HepG2 (cell line): ENCODE measurements around the gene GLIPR1L1. TPM values are rescaled to one million over a fixed set of nuclear protein-coding genes. Genes with fewer than 3 reads are reported as not detected.

Experiments
- AHR ChIP-seq: IDR thresholded peaks from 2 replicates; pipeline ENCODE4 v1.6.1; 2018; ENCODE audit warnings: missing genetic modification reagents, missing compliant biosample characterization
- ATF7-NPFF ChIP-seq: sonication (generic); formaldehyde crosslinking; IDR thresholded peaks from 2 replicates; pipeline ENCODE4 v1.8.1; 2023; ENCODE audit warnings: mild to moderate bottlenecking, low read depth, missing genetic modification reagents, moderate library complexity
- CCDC6 ChIP-seq: sonication (generic); formaldehyde crosslinking; IDR thresholded peaks from 2 replicates; pipeline ENCODE4 v1.8.1; 2022; ENCODE audit warnings: mild to moderate bottlenecking, missing genetic modification reagents, moderate library complexity
- CREB1 ChIP-seq, 2 experiments: fragments of 450-650 bp in 1 of 2; IDR thresholded peaks; 2 replicates each; pipeline ENCODE4 v1.6.1; 2016 to 2017; ENCODE audit warnings: control low read depth in 1 of 2, mild to moderate bottlenecking in 1 of 2, missing compliant biosample characterization in 1 of 2, missing genetic modification characterization in 1 of 2
- DRAP1 ChIP-seq: IDR thresholded peaks from 2 replicates; pipeline ENCODE4 v1.6.1; 2016; ENCODE audit warnings: missing genetic modification reagents, missing compliant biosample characterization
- HIVEP1 ChIP-seq: sonication (generic); formaldehyde crosslinking; IDR thresholded peaks from 2 replicates; pipeline ENCODE4 v1.4.0; 2020; ENCODE audit warnings: mild to moderate bottlenecking, missing genetic modification reagents
- HNF4G ChIP-seq, 2 experiments: sonication (generic) in 1 of 2; formaldehyde crosslinking in 1 of 2; IDR thresholded peaks; 2 replicates each; pipeline versions ENCODE4 v1.4.0 to v1.6.1; 2011 to 2020; ENCODE audit warnings: borderline replicate concordance in 2 of 2, low read depth in 2 of 2, mild to moderate bottlenecking in 2 of 2, low read length in 1 of 2, missing genetic modification reagents in 1 of 2, moderate library complexity in 1 of 2
- HNRNPLL ChIP-seq: fragments of 200-400 bp; formaldehyde crosslinking; IDR thresholded peaks from 2 replicates; pipeline ENCODE4 v1.6.1; 2017; ENCODE audit warnings: mild to moderate bottlenecking, low read depth, low read length; ENCODE audit not compliant: poor library complexity, severe bottlenecking
- LCORL ChIP-seq, 2 experiments: fragments of 450-650 bp in 1 of 2; sonication (generic) in 1 of 2; formaldehyde crosslinking in 1 of 2; IDR thresholded peaks; 2 replicates each; pipeline versions ENCODE4 v1.5.0 to v1.6.1; 2017 to 2020; ENCODE audit warnings: antibody characterized with exemption in 1 of 2, missing genetic modification reagents in 1 of 2
- MYPOP ChIP-seq: sonication (generic); formaldehyde crosslinking; IDR thresholded peaks from 2 replicates; pipeline ENCODE4 v1.8.1; 2023; ENCODE audit warnings: mild to moderate bottlenecking, moderate library complexity, missing genetic modification reagents
- NONO ChIP-seq, 2 experiments: fragments of 450-650 bp in 1 of 2; sonication (generic) in 1 of 2; formaldehyde crosslinking in 1 of 2; IDR thresholded peaks in 1 of 2; conservative IDR thresholded peaks in 1 of 2; 2 replicates each; pipeline versions ENCODE4 v1.6.1 to v1.8.0; 2017 to 2022; ENCODE audit warnings: mild to moderate bottlenecking in 1 of 2, missing genetic modification reagents in 1 of 2, moderate library complexity in 1 of 2
- NPAS2 ChIP-seq: sonication (generic); formaldehyde crosslinking; IDR thresholded peaks from 2 replicates; pipeline ENCODE4 v1.8.0; 2022; ENCODE audit warnings: mild to moderate bottlenecking, missing genetic modification reagents, borderline replicate concordance
- NR2F1 ChIP-seq, 2 experiments: fragments of 450-650 bp in 1 of 2; formaldehyde crosslinking in 1 of 2; IDR thresholded peaks; 2 replicates each; pipeline versions ENCODE4 v1.5.0 to v1.6.1; 2016 to 2020; ENCODE audit warnings: mild to moderate bottlenecking in 1 of 2, missing compliant biosample characterization in 1 of 2, missing genetic modification reagents in 1 of 2, moderate library complexity in 1 of 2
- ONECUT2 ChIP-seq: sonication (generic); formaldehyde crosslinking; IDR thresholded peaks from 2 replicates; pipeline ENCODE4 v1.4.0; 2020; ENCODE audit warnings: missing genetic modification reagents
- POLR2G ChIP-seq: fragments of 200-400 bp; formaldehyde crosslinking; IDR thresholded peaks from 2 replicates; pipeline ENCODE4 v1.6.1; 2018; ENCODE audit warnings: mild to moderate bottlenecking, low read depth, low read length, moderate library complexity
- RARA ChIP-seq: IDR thresholded peaks from 2 replicates; pipeline ENCODE4 v1.6.1; 2016; ENCODE audit warnings: missing genetic modification reagents, missing compliant biosample characterization
- RBAK ChIP-seq: sonication (generic); formaldehyde crosslinking; IDR thresholded peaks from 2 replicates; pipeline ENCODE4 v1.5.1; 2020; ENCODE audit warnings: mild to moderate bottlenecking, missing genetic modification reagents
- RBFOX2 ChIP-seq: fragments of 200-400 bp; formaldehyde crosslinking; IDR thresholded peaks from 2 replicates; pipeline ENCODE4 v1.6.1; 2017; ENCODE audit warnings: low read depth, mild to moderate bottlenecking, low read length
- SIX1 ChIP-seq: sonication (generic); formaldehyde crosslinking; IDR thresholded peaks from 2 replicates; pipeline ENCODE4 v1.4.0; 2020; ENCODE audit warnings: missing genetic modification reagents, borderline replicate concordance
- TAF15 ChIP-seq: fragments of 200-400 bp; formaldehyde crosslinking; IDR thresholded peaks from one replicate; pipeline ENCODE4 v1.6.1; 2018; ENCODE audit warnings: mild to moderate bottlenecking, low read depth, low read length; ENCODE audit not compliant: poor library complexity, severe bottlenecking
- ZGPAT ChIP-seq: IDR thresholded peaks from 2 replicates; pipeline ENCODE4 v1.6.1; 2016; ENCODE audit warnings: mild to moderate bottlenecking
- ZMYM3 ChIP-seq: sonication (generic); formaldehyde crosslinking; IDR thresholded peaks from 2 replicates; pipeline ENCODE4 v1.5.1; 2020; ENCODE audit warnings: mild to moderate bottlenecking, missing genetic modification reagents
- ZNF143 ChIP-seq: sonication (generic); formaldehyde crosslinking; IDR thresholded peaks from 2 replicates; pipeline ENCODE4 v1.4.0; 2020; ENCODE audit warnings: missing genetic modification reagents
- ZNF605 ChIP-seq: sonication (generic); formaldehyde crosslinking; IDR thresholded peaks from 2 replicates; pipeline ENCODE4 v1.8.0; 2022; ENCODE audit warnings: mild to moderate bottlenecking, missing genetic modification reagents
- ZNF839 ChIP-seq: sonication (generic); formaldehyde crosslinking; IDR thresholded peaks from 2 replicates; pipeline ENCODE4 v1.4.0; 2020; ENCODE audit warnings: missing genetic modification reagents, mild to moderate bottlenecking, borderline replicate concordance
- polyA plus RNA-seq, 8 experiments: library from polyadenylated mRNA; depleted of rRNA in 3 of 8; stranded (reverse) in 7 of 8; unstranded in 1 of 8; fragments of >200 nt; fragmentation: Illumina TruSeq in 4 of 8; extraction: Trizol in 4 of 8; gene quantifications; 2 replicates each; pipeline versions ENCODE4 v1.2.1 to v1.2.3, GENCODE V29; 2011 to 2016; ENCODE audit warnings: low read depth in 4 of 8, missing spikeins in 1 of 8, mixed read lengths in 1 of 8; ENCODE audit not compliant: insufficient read depth in 1 of 8
- total RNA-seq, 5 experiments: library from RNA; depleted of rRNA; stranded (reverse); fragments of >200 nt; fragmentation: Illumina TruSeq; extraction: Trizol; gene quantifications; 2 replicates each; pipeline ENCODE4 v1.2.3, GENCODE V29; 2016; ENCODE audit warnings: low read depth in 1 of 5

GLIPR1L1 gene
- total and polyA plus RNA-seq, 2 of the 13 experiments (the other 11 are each of a cell fraction or from before 2014, with no cell fraction given), result not detected

- no peak for TF ChIP-seq NPAS2 (CRISPR knock-in tag)
- TF ChIP-seq CREB1 (IDR thresholded peaks at IDR 0.05), result peak; percentile 8; the same call in 1 of the 2 replicates
- peak; percentile 56 for TF ChIP-seq CREB1 (CRISPR knock-in tag; IDR thresholded peaks at IDR 0.05)
- TF ChIP-seq LCORL (IDR thresholded peaks at IDR 0.05), result no peak
- TF ChIP-seq LCORL (CRISPR knock-in tag; IDR thresholded peaks at IDR 0.05), result peak; percentile 47; the same call in 1 of the 2 replicates
- TF ChIP-seq POLR2G, result peak; percentile 64
- TF ChIP-seq AHR, result peak; percentile 78; the same call in 1 of the 2 replicates
- no peak; the same call in 1 of the 2 replicates for TF ChIP-seq HNF4G (IDR thresholded peaks at IDR 0.05; ENCODE audit: borderline replicate concordance, low read depth, low read length)
- TF ChIP-seq HNF4G (CRISPR knock-in tag; IDR thresholded peaks at IDR 0.05; ENCODE audit: borderline replicate concordance, low read depth), result 0 out of 2 replicates have a peak, but pooled peaks have one; percentile 23
- TF ChIP-seq RBFOX2, result peak; percentile 55
- peak; percentile 63 to 90 for TF ChIP-seq NR2F1 (CRISPR knock-in tag; IDR thresholded peaks at IDR 0.05)
- peak; percentile 62 for TF ChIP-seq RARA (CRISPR knock-in tag)
- peak; percentile 47; the same call in 1 of the 2 replicates for TF ChIP-seq ZNF839
- TF ChIP-seq TAF15, result peak; percentile 40
- TF ChIP-seq ZNF605 (CRISPR knock-in tag), result peak; percentile 76
- TF ChIP-seq ZMYM3 (CRISPR knock-in tag), result peak; percentile 76
- peak; percentile 88 for TF ChIP-seq ZGPAT (CRISPR knock-in tag)
- 0 out of 2 replicates have a peak, but pooled peaks have one; percentile 23 for TF ChIP-seq RBAK (CRISPR knock-in tag)
- no peak for TF ChIP-seq ATF7-NPFF (CRISPR knock-in tag)
- peak; percentile 68; the same call in 1 of the 2 replicates for TF ChIP-seq HIVEP1 (CRISPR knock-in tag)
- no peak; the same call in 1 of the 2 replicates for TF ChIP-seq SIX1
- peak; percentile 42; the same call in 1 of the 2 replicates for TF ChIP-seq DRAP1 (CRISPR knock-in tag)
- no peak for TF ChIP-seq NONO (IDR thresholded peaks at IDR 0.05)
- TF ChIP-seq NONO (CRISPR knock-in tag; conservative IDR thresholded peaks at IDR 0.05), result peak; percentile 66; the same call in 1 of the 2 replicates
- no peak for TF ChIP-seq ZNF143
- TF ChIP-seq MYPOP (CRISPR knock-in tag), result peak; percentile 44; the same call in 1 of the 2 replicates
- TF ChIP-seq HNRNPLL, result peak; percentile 86
- no peak for TF ChIP-seq ONECUT2 (CRISPR knock-in tag)
- 0 out of 2 replicates have a peak, but pooled peaks have one; percentile 29 for TF ChIP-seq CCDC6 (CRISPR knock-in tag)
Measured at GRCh38 chr12:75329918-75330826, 4.3 kb upstream of the GLIPR1L1 start, which contains the start of gene CAPS2 (continued).
